ENCODE results near the gene CUX1.

CUX1 gene

DNA sequence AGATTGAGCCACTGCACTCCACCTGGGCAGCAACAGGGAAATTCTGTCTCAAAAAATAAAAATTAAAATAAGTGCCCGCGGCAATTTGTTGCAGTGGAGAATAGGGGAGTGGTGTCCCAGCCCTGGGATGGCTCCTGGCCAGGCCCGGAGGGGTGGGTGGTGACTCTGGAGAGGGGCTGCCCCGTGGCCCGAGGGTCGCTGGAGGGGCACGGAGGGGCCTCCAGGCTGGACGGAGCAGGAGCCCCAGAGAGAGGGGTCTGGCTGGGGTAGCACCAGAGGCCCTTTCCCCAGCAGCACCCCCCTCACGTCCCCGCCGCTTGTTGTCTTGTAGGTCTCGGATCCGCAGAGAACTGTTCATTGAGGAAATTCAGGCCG lies 430.6 kb downstream of the CUX1 start:
- no peak for DNase-seq (ENCODE audit: low spot score)

DNA sequence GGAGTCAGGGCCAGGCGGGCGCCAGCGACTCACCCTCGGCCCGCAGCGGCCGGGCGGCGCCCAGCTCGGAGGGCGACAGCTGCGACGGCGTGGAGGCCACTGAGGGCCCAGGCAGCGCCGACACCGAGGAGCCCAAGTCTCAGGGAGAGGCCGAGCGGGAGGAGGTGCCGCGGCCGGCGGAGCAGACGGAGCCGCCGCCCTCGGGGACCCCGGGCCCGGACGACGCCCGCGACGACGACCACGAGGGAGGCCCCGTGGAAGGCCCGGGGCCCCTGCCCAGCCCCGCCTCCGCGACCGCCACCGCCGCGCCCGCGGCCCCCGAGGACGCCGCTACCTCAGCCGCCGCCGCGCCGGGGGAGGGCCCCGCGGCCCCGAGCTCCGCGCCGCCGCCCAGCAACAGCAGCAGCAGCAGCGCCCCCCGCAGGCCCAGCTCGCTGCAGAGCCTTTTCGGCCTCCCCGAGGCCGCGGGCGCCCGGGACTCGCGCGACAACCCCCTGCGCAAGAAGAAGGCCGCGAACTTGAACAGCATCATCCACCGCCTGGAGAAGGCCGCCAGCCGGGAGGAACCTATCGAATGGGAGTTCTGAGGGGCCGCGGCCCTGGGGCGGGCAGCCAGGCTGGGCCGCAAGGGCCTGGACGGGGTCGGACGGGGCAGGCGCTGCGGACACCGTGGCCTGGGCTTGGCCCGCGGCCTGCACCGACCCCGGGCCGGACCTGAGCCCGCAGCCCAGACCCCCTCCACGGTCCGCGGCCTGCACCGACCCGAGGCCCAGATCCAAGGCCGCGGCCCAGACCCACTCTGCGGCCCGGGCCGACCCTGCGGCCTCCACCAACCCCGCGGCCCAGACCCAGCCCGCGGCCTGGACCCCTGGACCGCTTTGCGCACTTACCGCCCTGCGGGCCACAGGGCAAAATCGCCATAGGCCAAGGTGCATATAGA lies 431.3 kb downstream of the CUX1 start:
- DNase-seq (ENCODE audit: low spot score): no peak

DNA sequence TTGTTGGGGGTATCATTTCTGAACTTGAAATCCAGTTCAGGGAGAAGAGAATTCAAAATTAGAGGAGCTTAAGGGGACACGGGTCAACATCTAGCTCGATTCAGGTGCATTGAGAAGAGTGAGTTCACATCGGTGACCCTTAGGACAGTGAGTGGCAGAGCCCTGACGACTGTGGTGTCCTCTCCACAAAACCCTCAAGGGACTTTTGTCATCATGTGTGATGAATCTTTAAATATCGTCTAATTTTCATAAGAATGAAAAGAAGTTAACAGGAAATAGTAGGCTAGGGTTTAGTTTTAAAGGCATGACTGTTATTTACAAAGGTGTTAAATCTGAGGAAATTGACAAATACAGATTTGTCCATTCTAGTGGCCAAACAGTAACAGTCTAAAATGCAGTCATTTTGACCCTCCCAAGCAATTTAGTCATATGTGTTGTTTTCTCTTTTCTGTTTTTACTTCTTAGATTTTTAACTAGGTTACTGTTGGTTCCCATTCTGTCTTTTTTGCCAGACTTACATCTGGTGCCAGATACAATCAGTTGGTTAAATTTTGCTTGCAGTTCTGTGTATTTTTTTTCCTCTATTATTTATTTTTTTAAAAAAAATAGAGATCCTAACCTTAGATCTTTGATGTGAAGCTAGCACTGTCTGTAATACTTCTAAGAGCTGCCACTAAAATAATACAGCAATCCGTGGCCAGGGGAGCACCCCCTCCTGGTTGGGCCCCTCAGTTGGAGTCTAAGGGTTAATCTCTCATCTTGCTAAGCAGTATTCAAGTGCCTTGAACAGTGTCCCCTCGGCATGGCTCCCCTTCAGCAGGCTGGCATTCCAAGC lies 434.3 kb downstream of the CUX1 start:
- DNase-seq (ENCODE audit: low spot score): no peak

- DNase-seq (ENCODE audit: low spot score): no peak
Measured at GRCh38 chr7:102252366-102252982, 435.0 kb downstream of the CUX1 start.

DNA sequence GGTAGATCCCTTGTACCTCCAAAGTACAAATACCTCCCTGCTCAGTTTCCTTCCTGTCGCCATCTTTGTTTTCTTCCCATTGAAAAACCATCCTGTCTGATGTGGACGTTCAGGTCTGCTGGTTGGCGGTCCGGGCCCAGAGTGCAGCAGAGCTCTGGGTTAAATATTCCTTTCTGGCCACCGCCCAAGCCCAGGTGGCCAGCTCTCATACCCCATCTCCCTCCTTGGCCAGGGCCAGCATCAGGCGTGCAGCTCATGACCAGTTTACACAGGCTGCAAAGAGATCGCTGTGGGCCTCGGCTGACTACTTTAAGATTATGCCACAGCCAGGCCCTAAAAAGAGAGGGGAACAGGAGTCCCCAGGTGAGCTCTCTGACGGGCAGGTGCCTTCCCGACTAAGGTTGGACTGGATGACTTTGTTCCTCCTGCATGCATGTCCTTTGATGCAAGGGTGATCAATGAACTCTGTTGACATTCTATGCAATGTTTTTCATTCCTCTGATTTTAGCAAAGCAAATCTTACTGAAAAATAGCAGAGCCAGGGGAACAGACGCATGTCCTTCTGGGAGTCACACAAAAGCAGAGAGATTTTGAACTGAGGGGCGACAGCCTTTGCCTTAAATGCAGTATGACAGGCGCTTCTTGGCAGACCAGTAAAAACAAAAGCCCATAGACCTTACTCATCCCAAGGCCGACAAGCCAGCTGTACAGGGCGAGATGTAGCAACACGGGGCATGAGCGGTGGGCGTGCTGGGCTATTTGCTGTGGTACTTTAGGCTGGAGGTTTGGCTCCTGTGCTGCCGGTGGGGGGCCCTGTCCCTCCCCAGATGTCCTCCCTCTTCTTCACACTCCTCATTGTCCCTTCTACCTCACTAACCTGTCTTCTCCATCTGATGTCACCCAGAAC lies 435.9 kb downstream of the CUX1 start:
- no peak for DNase-seq (ENCODE audit: low spot score)

DNA sequence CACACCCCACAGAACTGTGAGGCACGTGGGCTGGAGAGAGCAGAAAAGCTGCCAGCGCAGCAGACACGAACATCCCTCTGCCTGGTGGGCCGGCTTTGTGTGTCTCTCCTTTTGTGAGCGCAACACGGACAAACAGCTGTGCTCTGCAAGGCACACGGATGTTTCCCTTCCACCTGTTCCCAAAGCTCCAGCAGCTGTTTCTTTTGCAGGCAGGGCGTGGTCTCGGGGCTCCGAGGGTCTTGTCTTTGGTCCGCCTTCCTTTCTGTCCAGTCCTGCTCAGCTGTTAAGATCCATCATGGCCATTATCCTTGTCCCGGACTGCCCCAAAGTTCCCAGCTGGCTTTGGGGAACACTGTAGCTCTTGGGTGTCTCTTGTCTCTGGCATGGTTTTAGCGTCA lies 436.5 kb downstream of the CUX1 start:
- DNase-seq (ENCODE audit: low spot score): no peak

- DNase-seq (ENCODE audit: low spot score): no peak
Measured at GRCh38 chr7:102254521-102254920, 437.1 kb downstream of the CUX1 start.

- DNase-seq (ENCODE audit: low spot score): no peak
Measured at GRCh38 chr7:102255501-102255900, 438.1 kb downstream of the CUX1 start.

DNA sequence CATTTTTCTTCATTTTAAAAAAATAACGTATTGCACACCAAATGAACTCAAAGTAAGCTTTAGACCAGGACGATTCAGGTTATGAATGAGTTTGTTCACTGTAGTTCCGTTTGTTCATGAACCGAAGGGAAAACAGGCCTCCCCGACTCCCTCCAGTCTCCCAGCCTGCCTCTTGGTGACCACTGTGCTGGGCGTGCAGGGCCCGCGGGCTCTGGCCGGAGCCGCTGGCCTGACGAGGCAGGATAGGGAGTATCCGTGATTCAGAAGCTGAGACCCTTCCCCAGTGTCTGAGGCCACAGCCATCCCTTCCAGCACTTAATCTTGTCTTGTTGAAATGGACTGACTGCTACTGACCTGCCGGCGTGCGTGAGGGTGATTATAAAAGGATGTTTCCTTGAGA lies 438.5 kb downstream of the CUX1 start:
- DNase-seq (ENCODE audit: low spot score): no peak

GRCh38 chr7:102258073-102258748 lies 440.8 kb downstream of the CUX1 start:
- DNase-seq (ENCODE audit: low spot score): peak; percentile 60

- no peak for DNase-seq (ENCODE audit: low spot score)
Measured at GRCh38 chr7:102258749-102259107, 441.3 kb downstream of the CUX1 start.

GRCh38 chr7:102260856-102261255 lies 443.4 kb downstream of the CUX1 start:
- no peak for DNase-seq (ENCODE audit: low spot score)

DNA sequence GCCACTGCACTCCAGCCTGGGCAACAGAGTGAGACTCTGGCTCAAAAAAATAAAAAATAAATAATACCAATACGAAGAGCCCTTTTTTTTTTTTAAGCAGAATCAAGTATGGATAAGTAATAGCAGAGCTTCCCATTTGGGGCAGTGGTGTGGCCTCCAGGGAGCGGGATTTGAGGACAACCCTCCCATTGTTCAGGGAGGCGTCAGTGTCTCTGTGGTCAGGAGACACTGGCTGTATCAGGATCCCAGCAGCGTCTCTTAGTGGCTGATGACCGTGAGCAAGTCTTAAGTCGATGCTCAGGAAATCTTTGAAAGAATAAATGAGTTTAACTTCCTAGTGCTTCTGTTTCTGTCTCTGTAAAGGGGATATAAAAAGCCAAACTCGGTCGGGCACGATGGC lies 444.0 kb downstream of the CUX1 start:
- no peak for DNase-seq (ENCODE audit: low spot score)

DNA sequence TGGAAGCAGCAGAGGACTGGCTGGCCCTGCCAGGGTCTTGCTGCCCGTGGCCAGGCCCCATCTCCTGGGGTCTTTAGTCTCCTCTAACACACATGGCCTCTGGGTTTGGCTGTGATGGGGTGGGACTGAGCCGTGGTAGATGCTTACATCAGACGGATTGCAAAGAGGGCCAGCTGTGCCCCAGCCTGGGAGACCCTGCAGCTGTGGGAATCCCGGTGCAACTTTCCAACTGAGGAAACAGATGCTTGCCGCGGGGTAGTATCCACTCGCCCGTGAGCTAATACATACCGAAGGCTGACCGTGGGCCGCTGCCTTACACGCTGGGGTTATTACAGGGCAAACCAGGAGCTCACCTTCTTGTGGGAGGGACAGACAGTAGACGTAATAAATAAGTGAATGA lies 445.1 kb downstream of the CUX1 start:
- no peak for DNase-seq (ENCODE audit: low spot score)

DNA sequence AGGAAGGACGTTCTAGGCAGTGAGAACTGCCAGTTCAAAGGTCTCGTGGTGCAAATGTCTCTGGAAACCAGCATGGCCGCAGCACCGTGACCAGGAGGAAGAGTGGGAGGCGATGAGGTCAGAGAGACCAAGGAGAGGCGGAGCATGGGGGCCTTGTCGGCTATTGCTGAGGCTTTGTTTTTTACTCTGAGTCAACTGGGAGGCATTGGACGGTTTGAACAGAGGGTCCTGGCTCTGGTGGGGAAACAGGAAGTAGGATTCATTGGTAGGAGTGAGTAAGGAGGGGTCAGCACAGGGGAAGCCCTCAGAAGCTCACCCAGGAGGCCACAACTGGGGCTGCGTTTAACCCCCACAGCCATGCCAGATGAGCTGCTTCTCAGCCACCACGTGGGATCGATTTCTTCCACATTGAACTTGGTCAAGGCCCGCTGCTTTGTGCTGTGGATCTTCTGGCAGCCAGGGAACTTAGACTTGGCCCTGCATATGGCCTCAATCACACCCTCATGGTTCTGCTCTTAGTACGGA lies 447.0 kb downstream of the CUX1 start:
- no peak for DNase-seq (ENCODE audit: low spot score)

GRCh38 chr7:102266541-102266940 lies 449.1 kb downstream of the CUX1 start:
- DNase-seq (ENCODE audit: low spot score): no peak

DNA sequence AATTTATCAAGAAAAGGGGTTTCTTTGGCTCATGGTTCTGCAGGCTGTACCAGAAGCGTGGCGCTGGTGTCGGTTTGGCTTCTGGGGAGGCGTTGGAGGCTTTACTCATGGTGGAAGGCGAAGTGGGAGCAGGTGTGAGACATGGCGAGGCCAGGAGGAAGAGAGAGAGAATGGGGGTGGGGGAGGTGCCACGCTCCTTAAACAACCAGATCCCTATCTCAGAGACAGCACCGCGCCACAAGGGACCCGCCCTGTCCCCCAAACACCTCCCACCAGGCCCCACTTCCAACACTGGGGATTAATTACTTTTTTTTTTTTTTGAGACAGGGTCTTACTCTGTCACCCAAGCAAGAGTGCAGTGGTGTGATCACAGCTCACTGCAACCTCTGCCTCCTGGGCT lies 451.2 kb downstream of the CUX1 start:
- DNase-seq (ENCODE audit: low spot score): no peak

DNA sequence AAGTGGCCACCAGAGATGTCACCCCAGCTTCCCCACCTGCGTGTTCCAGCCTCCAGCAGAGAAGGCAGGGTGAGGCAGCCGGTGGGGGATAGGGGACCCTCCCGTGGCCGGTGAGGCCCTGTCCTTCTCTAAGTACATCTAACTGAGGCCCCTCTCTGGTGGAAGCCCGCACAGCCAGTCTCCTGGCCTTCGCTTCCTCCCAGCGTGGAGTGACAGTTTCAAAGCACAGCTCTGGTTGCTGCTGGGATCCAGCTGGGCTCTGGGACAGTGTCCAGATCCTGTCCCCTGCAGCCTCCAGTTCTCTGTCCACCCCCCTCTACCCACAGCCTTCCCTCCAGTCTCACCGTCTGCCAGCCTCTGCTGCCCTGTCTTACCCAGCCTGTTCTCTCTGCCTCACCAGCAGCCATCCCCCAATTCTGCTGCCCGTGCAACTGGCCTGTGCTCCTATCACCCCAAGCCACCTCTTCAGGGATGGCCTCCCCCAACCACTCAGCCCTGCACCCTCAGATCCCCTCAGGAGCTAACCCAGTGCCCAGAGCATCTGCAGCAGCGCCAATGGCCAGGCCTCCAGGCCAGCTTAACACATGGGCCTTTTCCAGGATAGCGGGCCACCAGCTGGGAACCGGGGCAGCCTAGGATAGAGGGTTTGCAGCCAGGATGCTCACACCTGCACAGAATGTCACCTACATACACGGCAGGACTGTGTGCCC lies 452.9 kb downstream of the CUX1 start:
- DNase-seq (ENCODE audit: low spot score): no peak

- DNase-seq (ENCODE audit: low spot score): no peak
Measured at GRCh38 chr7:102271158-102271798, 453.9 kb downstream of the CUX1 start.

All from HuH-7.5 (cell line).